ENCODE data around the gene SGSM1.

Gene SGSM1

GRCh38 chr22:24876700-24877099 lies 70.7 kb downstream of the SGSM1 start:
- H3K4me3 ChIP-seq (ENCODE audit: low read depth, low read length), result no peak overlapping the region
- no peak for TF ChIP-seq CTCF (IDR thresholded peaks at IDR 0.05; ENCODE audit: low read depth, low read length)

- TF ChIP-seq CTCF (IDR thresholded peaks at IDR 0.05; ENCODE audit: low read depth, low read length), result no peak
- no peak overlapping the region for H3K4me3 ChIP-seq (ENCODE audit: low read depth, low read length)
Measured at GRCh38 chr22:24878969-24879368, 73.0 kb downstream of the SGSM1 start.

GRCh38 chr22:24883432-24883831 lies 77.4 kb downstream of the SGSM1 start:
- no peak for TF ChIP-seq CTCF (IDR thresholded peaks at IDR 0.05; ENCODE audit: low read depth, low read length)

GRCh38 chr22:24887260-24887659 lies 81.2 kb downstream of the SGSM1 start:
- no peak for TF ChIP-seq CTCF (IDR thresholded peaks at IDR 0.05; ENCODE audit: low read depth, low read length)
- no peak overlapping the region for H3K4me3 ChIP-seq (ENCODE audit: low read depth, low read length)

More at GRCh38 chr22:24883432-24883831, 77.4 kb downstream of the SGSM1 start:
- H3K4me3 ChIP-seq (ENCODE audit: low read depth, low read length), result no peak overlapping the region

GRCh38 chr22:24893341-24894070 lies 87.5 kb downstream of the SGSM1 start:
- H3K4me3 ChIP-seq (ENCODE audit: low read depth, low read length), result no peak overlapping the region
- no peak for TF ChIP-seq CTCF (IDR thresholded peaks at IDR 0.05; ENCODE audit: low read depth, low read length)

GRCh38 chr22:24894220-24894975 lies 88.4 kb downstream of the SGSM1 start:
- no peak overlapping the region for H3K4me3 ChIP-seq (ENCODE audit: low read depth, low read length)

More at GRCh38 chr22:24894220-24894975, 88.4 kb downstream of the SGSM1 start:
- TF ChIP-seq CTCF (IDR thresholded peaks at IDR 0.05; ENCODE audit: low read depth, low read length), result no peak
